ENCODE data around the gene FAM241A.

DNA sequence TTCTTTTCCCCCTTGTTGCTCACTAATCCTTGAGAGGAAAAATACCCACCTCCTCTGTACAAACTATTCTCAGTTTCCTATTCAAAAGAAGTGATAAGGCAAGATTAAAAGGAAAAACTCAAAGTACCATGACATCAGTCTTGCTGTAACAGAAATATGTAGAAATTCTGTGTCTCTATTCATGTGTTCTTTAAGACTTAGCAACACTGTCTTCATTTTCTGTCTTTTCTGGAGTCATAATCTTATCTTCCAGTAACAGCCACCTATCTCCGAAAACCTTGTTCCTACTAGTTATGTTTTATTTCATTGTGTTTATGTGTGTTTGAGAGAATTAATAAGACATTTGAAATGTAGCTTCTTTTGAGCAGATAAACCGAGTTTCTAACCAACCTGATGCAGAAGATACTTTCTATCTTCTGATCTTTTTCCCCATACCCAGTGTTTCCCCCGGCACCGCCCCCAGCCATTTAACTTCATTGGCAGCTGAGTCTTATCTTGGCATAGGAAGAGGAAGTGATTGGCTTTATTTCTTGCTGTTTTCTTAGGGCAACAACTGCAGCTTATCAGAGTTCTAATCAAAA, 8.0 kb downstream of the FAM241A start:
- TF ChIP-seq, protein P1, sequence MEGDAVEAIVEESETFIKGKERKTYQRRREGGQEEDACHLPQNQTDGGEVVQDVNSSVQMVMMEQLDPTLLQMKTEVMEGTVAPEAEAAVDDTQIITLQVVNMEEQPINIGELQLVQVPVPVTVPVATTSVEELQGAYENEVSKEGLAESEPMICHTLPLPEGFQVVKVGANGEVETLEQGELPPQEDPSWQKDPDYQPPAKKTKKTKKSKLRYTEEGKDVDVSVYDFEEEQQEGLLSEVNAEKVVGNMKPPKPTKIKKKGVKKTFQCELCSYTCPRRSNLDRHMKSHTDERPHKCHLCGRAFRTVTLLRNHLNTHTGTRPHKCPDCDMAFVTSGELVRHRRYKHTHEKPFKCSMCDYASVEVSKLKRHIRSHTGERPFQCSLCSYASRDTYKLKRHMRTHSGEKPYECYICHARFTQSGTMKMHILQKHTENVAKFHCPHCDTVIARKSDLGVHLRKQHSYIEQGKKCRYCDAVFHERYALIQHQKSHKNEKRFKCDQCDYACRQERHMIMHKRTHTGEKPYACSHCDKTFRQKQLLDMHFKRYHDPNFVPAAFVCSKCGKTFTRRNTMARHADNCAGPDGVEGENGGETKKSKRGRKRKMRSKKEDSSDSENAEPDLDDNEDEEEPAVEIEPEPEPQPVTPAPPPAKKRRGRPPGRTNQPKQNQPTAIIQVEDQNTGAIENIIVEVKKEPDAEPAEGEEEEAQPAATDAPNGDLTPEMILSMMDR (IDR thresholded peaks at IDR 0.05) = no peak
- no peak for TF ChIP-seq POLR2A (IDR thresholded peaks at IDR 0.05)

Measured in lower leg skin (tissue), 3 donors.